IgD-negative memory B cell (primary cell): ENCODE measurements around the gene MAN1A1. TPM values are rescaled to one million over a fixed set of nuclear protein-coding genes. Genes with fewer than 3 reads are reported as not detected.
A peak's percentile ranks its signal among the peaks of the same experiment; 100 is the strongest.
"Not testable (repeated sequence)": the region's sequence is repeated elsewhere in the genome, so short reads cannot be mapped to it uniquely, and the experiment has no call there.

Experiments
- H3K27ac Mint-ChIP-seq, 3 donors: one replicate each; pipeline ENCODE4 v1.8.0; 2020 to 2022; ENCODE audit warnings: mild to moderate bottlenecking in 3 of 3, mixed read lengths in 3 of 3, moderate library complexity in 1 of 3
- H3K27me3 Mint-ChIP-seq: one replicate; pipeline ENCODE4 v1.8.0; 2021; ENCODE audit warnings: mixed read lengths
- H3K36me3 Mint-ChIP-seq: one replicate; pipeline ENCODE4 v1.8.0; 2020; ENCODE audit warnings: mild to moderate bottlenecking, mixed read lengths
- H3K4me1 Mint-ChIP-seq, 3 donors: one replicate each; pipeline ENCODE4 v1.8.0; 2020 to 2022; ENCODE audit warnings: mixed read lengths in 3 of 3, mild to moderate bottlenecking in 1 of 3
- H3K4me3 Mint-ChIP-seq, 4 donors: one replicate each; pipeline ENCODE4 v1.8.0; 2020 to 2022; ENCODE audit warnings: mild to moderate bottlenecking in 4 of 4, mixed read lengths in 4 of 4, moderate library complexity in 3 of 4
- H3K9me3 Mint-ChIP-seq, 3 donors: one replicate each; pipeline ENCODE4 v1.8.0; 2020 to 2021; ENCODE audit warnings: mixed read lengths in 3 of 3, mild to moderate bottlenecking in 1 of 3
- polyA plus RNA-seq: library from polyadenylated mRNA; unstranded; fragments of 300-500 nt; fragmentation: Illumina TruSeq; gene quantifications from one replicate; pipeline ENCODE4 v1.2.3, GENCODE V29; 2021

MAN1A1 gene
- polyA plus RNA-seq, 1 donor from 2014 or later = 16.9 TPM

DNA sequence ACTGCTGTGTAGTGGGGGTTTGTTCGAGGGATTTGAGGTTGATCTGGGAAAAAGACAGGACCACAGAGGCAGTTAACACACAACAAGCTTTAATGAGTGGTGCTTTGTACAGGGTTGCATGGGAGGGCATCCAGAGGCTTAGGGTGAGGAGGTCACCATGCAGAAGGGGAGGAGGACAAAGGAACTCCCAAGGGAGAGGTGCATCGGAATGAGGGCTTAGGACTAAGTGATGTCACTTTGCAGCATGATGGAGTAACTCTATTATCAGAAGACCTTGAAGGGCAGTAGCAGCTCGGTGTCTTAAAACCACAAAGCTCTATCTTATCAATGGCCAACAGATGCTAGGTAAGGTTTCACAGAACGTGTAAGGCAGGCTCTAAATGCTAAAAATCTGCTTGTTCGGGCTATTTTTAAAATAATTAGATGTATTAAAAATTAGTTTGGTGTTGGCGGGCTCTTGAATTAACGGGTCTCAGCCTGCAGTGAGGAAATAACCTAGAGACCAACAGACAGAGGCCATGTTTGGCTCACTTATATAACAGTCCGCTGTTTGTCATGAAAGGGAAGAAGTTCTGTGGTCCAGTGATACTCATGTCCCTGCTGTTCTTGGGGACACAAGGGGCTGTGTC is 37.9 kb downstream of the MAN1A1 start:
- Mint-ChIP-seq H3K4me3 (no peak overlapping the region), H3K27me3 (no peaks in the 10 kb centered on the region), H3K9me3 (no peaks in the 10 kb centered on the region), H3K27ac (peak overlapping the region in 2 of 3 donors; percentile 71 to 83), H3K36me3 (peaks cover 6% of the 10 kb centered on the region), H3K4me1 (peaks cover 21 to 30% (median 22%) of the 10 kb centered on the region in 3 donors)

- Mint-ChIP-seq H3K4me3 (no peak overlapping the region), H3K27ac (no peak overlapping the region), H3K9me3 (no peaks in the 10 kb centered on the region), H3K4me1 (peaks cover 21 to 27% (median 22%) of the 10 kb centered on the region in 3 donors), H3K36me3 (peaks cover 12% of the 10 kb centered on the region), H3K27me3 (no peaks in the 10 kb centered on the region)
Observed at GRCh38 chr6:119310486-119311036, 39.0 kb downstream of the MAN1A1 start.

DNA sequence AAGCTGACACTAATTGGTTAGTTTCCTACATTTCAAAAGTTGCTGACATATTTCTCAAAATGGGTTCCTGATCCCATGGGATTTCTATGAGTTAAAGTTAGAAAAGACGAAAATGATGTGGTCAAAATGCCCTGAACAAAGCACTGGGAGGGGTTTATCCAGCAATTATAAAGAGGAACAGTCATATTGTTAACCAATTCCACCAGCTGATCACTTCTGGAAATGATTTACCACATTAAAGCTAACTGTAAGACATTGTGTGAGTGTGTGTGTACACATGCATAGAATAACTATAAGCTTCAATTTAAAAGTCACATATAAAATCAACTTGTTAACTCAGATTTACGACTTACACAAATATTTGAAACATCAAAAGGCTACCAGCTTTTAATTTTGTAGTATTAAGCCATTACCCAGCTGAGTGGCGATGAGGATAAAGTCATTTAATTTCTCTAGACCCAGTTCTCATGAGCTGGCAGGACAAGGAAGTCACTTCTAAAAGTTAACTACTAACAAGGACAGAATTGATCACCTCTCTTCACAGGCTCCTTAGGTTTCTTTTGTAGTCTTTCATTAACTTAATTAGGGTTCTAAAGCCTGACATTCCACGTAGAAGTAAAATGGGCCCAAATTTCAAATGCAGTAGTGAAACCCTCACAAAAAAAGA is 40.4 kb downstream of the MAN1A1 start:
- H3K27ac Mint-ChIP-seq = no peak overlapping the region

DNA sequence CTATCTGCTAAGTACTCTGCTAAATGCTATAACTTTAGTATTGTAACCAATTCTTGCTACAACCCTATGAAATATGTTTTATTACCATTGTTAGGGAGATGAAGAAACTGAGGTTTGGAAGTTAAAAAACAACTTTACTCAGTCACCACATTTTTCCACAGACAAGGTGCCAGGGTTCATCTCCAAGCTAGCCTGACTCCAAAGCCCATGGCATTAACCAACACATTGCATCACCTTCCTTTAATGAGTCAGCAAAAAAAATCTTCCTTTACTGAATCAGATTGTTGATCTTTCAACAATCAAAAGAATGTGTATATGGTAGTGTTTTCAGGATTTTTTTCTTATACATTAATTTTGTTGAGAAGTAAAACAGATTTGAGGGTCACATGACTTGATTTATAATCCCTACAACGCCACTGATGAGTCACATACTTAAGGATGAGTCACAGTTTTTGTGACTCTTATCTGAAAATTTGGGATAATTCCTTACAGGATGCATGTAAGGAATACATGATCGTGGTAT is 41.5 kb downstream of the MAN1A1 start:
- Mint-ChIP-seq H3K27ac (no peak overlapping the region), H3K4me3 (no peak overlapping the region), H3K36me3 (peaks cover 16% of the 10 kb centered on the region), H3K9me3 (no peaks in the 10 kb centered on the region), H3K27me3 (no peaks in the 10 kb centered on the region), H3K4me1 (peaks cover 4 to 6% (median 5%) of the 10 kb centered on the region in 3 donors)

More for the DNA sequence above, 40.4 kb downstream of the MAN1A1 start:
- Mint-ChIP-seq H3K9me3 (no peaks in the 10 kb centered on the region), H3K36me3 (peaks cover 15% of the 10 kb centered on the region), H3K4me3 (no peak overlapping the region), H3K4me1 (peaks cover 12 to 13% (median 13%) of the 10 kb centered on the region in 3 donors), H3K27me3 (no peaks in the 10 kb centered on the region)

DNA sequence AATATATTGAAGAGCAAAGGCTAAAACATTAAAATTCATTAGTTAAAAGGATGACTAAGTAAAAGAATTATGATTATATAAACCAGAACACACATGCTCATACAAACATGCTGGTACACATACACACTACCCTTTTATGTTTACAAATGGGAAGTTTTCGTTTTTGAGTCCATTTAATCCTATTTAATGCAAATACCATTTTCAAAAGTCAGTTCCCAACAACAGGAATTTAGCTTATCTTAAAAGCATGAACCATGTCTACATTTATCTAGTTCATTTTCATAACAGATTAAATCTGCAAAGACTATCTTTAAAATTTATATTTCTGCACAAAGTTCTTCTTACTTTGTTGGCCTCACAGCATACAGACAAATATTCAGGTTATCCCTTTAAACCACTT is 42.5 kb downstream of the MAN1A1 start:
- Mint-ChIP-seq H3K27ac (no peak overlapping the region), H3K4me3 (no peak overlapping the region), H3K27me3 (no peaks in the 10 kb centered on the region), H3K4me1 (peaks cover 0 to 3% (median 0%) of the 10 kb centered on the region in 3 donors), H3K9me3 (no peaks in the 10 kb centered on the region), H3K36me3 (peaks cover 18% of the 10 kb centered on the region)

- Mint-ChIP-seq H3K36me3 (peaks cover 18% of the 10 kb centered on the region), H3K27me3 (no peaks in the 10 kb centered on the region), H3K9me3 (no peaks in the 10 kb centered on the region), H3K27ac (no peak overlapping the region), H3K4me1 (peaks cover 0 to 3% (median 0%) of the 10 kb centered on the region in 3 donors), H3K4me3 (no peak overlapping the region)
Observed at GRCh38 chr6:119306396-119306968, 43.1 kb downstream of the MAN1A1 start.

DNA sequence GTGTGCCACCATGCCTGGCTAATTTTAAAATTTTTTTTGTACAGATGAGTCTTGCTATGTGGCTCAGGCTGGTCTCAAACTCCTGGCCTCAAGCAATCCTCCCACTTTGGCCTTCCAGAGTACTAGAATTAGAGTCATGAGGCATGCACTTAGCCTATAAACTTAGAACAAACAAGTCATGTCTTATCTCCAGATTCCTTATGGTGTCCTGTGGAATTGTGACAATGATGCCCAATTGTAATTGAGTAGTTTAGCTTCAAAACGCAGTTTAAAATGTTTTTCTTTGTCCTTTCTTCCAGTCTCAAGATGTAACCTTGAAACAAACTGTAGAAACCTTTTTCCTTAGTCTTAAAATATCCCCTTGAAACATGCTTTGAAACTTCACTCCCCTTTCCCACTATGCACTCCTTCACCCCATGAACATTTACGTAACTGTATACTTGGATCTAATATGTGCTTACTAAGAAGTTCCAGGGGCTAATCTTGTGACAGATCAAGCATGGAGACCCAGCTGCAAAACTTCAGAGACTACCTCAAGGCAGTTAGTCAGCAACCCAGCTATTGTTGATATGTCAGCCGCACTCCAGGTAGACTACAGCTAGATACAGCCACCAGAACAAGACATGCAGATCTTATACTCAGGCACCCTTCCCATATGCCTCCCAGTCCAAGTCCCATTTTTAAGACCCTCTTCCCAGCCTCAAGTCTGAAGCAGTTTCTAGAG is 46.2 kb downstream of the MAN1A1 start:
- Mint-ChIP-seq H3K4me1 (no peaks in the 10 kb centered on the region), H3K9me3 (no peaks in the 10 kb centered on the region), H3K27me3 (no peaks in the 10 kb centered on the region), H3K36me3 (peaks cover 22% of the 10 kb centered on the region), H3K4me3 (no peak overlapping the region), H3K27ac (no peak overlapping the region)

DNA sequence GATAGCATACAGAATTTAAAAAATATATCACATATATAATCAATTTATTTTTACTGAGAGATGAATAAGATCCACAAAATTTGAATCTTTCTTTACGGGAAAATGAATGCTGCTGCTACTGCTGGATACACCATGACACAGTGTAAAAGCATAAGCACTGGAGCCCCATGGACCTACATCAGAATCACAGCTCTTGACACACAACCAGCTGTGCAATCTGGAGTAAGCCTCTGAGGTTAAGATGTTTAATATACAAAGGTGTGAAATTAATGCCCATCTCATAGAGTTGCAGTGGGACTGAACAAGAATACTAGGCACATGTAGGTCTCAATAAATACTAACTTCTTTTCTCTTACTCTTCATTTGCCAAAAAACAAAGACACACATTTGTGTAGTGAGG is 48.1 kb downstream of the MAN1A1 start:
- no peaks in the 10 kb centered on the region for H3K4me1 Mint-ChIP-seq
- H3K27ac Mint-ChIP-seq = no peak overlapping the region
- no peak overlapping the region for H3K4me3 Mint-ChIP-seq
- no peaks in the 10 kb centered on the region for H3K27me3 Mint-ChIP-seq
- peaks cover 13% of the 10 kb centered on the region for H3K36me3 Mint-ChIP-seq
- no peaks in the 10 kb centered on the region for H3K9me3 Mint-ChIP-seq

DNA sequence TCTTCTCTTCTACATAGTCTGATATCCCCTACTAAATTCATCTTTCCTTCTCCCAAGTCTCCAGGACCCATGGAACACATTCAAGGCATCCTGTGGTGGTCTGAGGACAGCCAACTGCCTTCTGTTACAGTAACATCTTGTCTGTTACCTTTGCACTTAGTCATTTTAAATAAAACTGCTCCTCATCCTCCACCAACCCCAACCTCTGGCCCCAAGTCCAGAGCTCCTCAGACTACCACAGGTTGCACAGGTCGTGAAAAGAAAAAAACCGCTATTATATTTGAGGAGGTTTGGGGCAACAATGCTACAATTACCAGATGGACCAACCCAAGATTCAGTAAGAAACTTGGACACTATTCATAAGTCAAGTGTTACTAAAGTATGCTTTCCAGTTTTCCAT is 49.9 kb downstream of the MAN1A1 start:
- Mint-ChIP-seq H3K27me3 (no peaks in the 10 kb centered on the region), H3K36me3 (peaks cover 7% of the 10 kb centered on the region), H3K4me3 (peak overlapping the region in 1 of 4 donors; percentile 9), H3K4me1 (peaks cover 0 to 4% (median 0%) of the 10 kb centered on the region in 3 donors), H3K27ac (no peak overlapping the region), H3K9me3 (no peaks in the 10 kb centered on the region)

GRCh38 chr6:119297049-119297448 is 52.5 kb downstream of the MAN1A1 start:
- peaks cover 0 to 4% (median 0%) of the 10 kb centered on the region in 3 donors for H3K4me1 Mint-ChIP-seq
- H3K27me3 Mint-ChIP-seq = no peaks in the 10 kb centered on the region
- H3K27ac Mint-ChIP-seq = no peak overlapping the region
- no peak overlapping the region for H3K4me3 Mint-ChIP-seq
- peaks cover 4% of the 10 kb centered on the region for H3K36me3 Mint-ChIP-seq
- no peaks in the 10 kb centered on the region for H3K9me3 Mint-ChIP-seq

- peaks cover 0 to 4% (median 0%) of the 10 kb centered on the region in 3 donors for H3K4me1 Mint-ChIP-seq
- H3K4me3 Mint-ChIP-seq = no peak overlapping the region
- no peaks in the 10 kb centered on the region for H3K27me3 Mint-ChIP-seq
- no peaks in the 10 kb centered on the region for H3K9me3 Mint-ChIP-seq
- peaks cover 4% of the 10 kb centered on the region for H3K36me3 Mint-ChIP-seq
- no peak overlapping the region for H3K27ac Mint-ChIP-seq
Observed at GRCh38 chr6:119296036-119297035, 53.2 kb downstream of the MAN1A1 start.

GRCh38 chr6:119294984-119295383 is 54.6 kb downstream of the MAN1A1 start:
- H3K27ac Mint-ChIP-seq = no peak overlapping the region
- H3K9me3 Mint-ChIP-seq = no peaks in the 10 kb centered on the region
- H3K4me3 Mint-ChIP-seq = no peak overlapping the region
- peaks cover 0 to 4% (median 0%) of the 10 kb centered on the region in 3 donors for H3K4me1 Mint-ChIP-seq
- no peaks in the 10 kb centered on the region for H3K27me3 Mint-ChIP-seq
- peaks cover 7% of the 10 kb centered on the region for H3K36me3 Mint-ChIP-seq

GRCh38 chr6:119291060-119291459 is 58.5 kb downstream of the MAN1A1 start:
- H3K36me3 Mint-ChIP-seq, H3K27ac Mint-ChIP-seq, H3K4me1 Mint-ChIP-seq, H3K27me3 Mint-ChIP-seq, H3K9me3 Mint-ChIP-seq, H3K4me3 Mint-ChIP-seq: not testable (repeated sequence)

- Mint-ChIP-seq H3K27me3 (no peaks in the 10 kb centered on the region), H3K36me3 (peaks cover 6% of the 10 kb centered on the region), H3K27ac (no peak overlapping the region), H3K4me1 (peaks cover 0 to 3% (median 2%) of the 10 kb centered on the region in 3 donors), H3K4me3 (no peak overlapping the region), H3K9me3 (no peaks in the 10 kb centered on the region)
Observed at GRCh38 chr6:119290306-119290705, 59.3 kb downstream of the MAN1A1 start.
